AG09319 (cell line): ENCODE results near the gene TMEM158.

ENCODE experiments used
- DNase-seq: peaks from one replicate; pipeline ENCODE4 v3.0.0-alpha.2; 2010; ENCODE audit warnings: low read depth; ENCODE audit errors: extremely low read depth
- TF ChIP-seq, protein P1 (sequence below): IDR thresholded peaks from 2 replicates; pipeline ENCODE4 v1.5.1; 2011; ENCODE audit warnings: low read depth, mild to moderate bottlenecking, inconsistent platforms, low read length, moderate library complexity

TMEM158 gene

DNA sequence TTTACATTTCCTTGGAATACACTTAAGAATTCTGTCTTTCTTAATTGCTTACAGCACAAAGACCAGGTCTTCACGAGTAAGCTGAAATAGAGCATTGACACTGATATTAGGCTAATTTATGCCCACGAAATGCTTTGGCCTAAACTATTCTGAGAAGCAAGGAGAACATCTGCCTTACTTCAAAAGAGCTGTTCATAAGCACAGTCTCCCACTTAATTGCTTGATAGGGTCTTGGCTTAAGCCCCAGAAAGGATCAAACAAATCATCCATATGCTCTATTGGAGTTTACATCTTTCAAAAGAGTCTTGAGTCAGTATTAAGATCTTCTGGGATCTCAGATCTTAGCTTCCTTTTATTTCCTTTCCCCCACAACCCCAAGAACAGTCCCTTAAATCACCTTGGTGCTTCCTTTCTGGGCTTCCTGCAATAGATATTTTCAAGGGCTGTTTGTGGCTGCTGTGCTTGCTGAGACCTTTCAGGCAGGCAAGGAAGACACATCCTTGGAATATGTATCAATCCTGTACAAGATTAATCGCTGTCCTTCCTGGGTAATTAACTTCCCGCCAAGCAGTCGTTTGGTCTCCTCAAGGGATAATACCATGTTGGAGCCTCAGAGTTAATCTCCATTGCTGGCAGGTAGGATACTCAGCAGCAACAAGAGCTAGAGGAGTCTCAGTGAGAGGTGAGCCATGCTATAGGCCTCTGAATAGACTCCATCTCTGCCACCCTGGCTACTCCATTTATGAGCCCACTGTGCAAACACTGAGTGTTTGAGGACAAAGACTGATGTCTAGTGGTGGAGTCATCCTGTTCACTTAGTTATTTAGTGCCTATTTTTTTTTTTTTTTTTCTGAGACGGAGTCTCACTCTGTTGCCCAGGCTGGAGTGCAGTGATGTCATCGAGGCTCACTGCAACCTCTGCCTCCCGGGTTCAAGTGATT lies 37.1 kb downstream of the TMEM158 start:
- TF ChIP-seq, protein P1, sequence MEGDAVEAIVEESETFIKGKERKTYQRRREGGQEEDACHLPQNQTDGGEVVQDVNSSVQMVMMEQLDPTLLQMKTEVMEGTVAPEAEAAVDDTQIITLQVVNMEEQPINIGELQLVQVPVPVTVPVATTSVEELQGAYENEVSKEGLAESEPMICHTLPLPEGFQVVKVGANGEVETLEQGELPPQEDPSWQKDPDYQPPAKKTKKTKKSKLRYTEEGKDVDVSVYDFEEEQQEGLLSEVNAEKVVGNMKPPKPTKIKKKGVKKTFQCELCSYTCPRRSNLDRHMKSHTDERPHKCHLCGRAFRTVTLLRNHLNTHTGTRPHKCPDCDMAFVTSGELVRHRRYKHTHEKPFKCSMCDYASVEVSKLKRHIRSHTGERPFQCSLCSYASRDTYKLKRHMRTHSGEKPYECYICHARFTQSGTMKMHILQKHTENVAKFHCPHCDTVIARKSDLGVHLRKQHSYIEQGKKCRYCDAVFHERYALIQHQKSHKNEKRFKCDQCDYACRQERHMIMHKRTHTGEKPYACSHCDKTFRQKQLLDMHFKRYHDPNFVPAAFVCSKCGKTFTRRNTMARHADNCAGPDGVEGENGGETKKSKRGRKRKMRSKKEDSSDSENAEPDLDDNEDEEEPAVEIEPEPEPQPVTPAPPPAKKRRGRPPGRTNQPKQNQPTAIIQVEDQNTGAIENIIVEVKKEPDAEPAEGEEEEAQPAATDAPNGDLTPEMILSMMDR, result no peak
- no peak for DNase-seq

DNA sequence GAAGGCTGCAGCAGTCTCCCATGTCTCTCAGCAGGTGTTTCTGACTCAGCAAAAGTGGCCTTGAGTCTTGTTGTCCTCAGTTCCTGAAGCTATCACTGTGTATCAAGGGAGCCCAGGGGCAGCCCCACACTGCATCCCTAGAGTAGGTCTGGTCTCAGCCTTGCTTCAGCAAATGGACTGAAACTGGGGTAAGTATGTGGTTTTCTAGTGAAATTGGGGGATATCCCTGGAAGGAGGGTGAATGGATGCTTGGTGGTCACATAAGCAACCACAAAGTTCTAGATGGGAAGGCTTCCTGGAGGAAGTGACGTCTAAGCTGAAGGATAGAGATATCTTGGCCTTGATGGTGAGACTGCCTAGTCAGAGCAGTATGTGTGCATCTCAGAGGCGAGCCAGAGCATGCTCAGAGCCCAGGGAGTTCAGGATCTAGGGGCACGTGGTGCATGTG lies 38.4 kb downstream of the TMEM158 start:
- no peak for DNase-seq

DNA sequence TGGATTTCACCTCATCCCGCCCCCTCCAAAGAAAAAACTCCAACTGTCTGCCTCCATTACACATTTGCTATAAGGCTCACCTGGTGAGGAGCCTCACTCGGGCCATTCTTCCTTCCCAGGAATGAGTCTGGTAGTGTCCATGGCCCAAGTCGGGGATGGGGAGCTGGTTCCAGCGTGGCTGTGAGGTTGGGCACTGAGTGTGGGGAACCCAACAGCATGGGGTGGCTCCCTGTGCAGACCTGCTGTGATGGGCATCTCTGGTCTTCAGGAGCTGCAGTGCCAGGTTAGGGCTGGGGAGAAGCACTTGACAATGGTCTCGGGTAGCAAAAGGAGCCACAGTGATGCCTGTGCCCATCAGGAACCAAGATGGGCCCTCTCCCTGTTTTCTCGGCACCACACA lies 39.2 kb downstream of the TMEM158 start:
- no peak for DNase-seq
- TF ChIP-seq, protein P1, result no peak

More for the DNA sequence above, 38.4 kb downstream of the TMEM158 start:
- TF ChIP-seq, protein P1, result no peak

DNA sequence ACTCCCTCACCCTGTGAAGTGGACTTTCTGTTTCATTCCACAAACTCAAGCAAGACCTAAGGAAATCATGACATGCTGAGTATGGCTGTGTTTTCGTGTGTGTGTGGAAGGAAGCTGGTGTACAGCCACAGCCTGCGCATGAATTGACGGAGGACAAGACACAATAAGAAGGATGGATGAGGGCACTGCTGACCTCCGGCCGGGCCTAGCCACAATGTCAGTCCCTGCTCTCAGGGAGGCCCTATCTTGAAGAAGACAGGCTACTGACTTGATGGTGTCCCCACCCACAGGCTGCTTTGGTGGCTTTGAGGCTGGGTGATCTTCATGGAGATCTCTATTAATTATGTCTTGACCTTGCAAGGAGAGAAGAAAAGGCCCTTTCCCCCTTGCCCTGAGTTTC lies 40.6 kb downstream of the TMEM158 start:
- TF ChIP-seq, protein P1, result no peak
- no peak for DNase-seq

DNA sequence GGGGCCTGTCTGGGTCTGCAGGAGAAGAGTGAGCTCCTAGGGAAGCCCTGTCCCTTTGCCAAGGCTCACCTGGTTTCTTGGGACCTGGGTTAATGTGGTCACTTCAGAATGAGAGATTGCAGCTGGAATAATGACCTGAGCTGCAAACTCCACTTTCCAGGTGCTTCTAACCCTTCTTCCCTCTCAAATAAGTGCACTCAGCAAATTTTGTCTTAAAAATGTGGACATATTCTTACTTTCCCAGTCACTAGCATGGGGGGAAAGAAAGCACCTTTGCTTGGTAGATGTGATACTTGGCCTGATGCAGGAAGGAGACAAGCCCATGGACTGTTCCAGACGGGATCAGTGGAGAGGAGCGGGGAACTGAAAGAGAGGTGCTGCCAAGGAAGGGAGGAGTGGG lies 41.0 kb downstream of the TMEM158 start:
- TF ChIP-seq, protein P1, result no peak
- no peak for DNase-seq

DNA sequence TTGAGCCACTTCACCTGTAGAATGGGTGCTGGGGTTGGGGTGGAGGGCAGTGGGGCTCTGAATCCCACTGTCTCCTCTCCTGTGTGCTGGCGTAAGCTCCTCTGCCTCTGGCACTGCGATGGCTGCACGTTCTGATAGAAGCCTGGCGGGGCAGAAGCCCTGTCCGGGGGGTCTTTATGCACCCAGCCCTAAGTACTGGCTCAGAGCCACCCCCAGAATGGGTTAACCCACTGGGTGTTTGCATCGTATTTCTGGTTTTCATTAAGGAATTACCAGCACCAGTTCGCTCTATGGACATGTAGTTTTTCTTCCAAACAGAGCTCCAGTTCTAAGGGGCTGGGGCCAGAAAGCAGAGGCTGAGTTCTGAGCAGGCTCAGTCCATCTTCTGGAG lies 42.2 kb downstream of the TMEM158 start:
- no peak for DNase-seq
- TF ChIP-seq, protein P1, result no peak
